SK-N-MC (cell line): ENCODE measurements around the gene MMP24OS.

Experiments used
- EZH2 ChIP-seq: fragments of 200-600 bp; sonication (generic); IDR thresholded peaks from one replicate; pipeline ENCODE4 v1.6.1; 2017; ENCODE audit warnings: antibody characterized with exemption
- FOXP2 ChIP-seq: optimal IDR thresholded peaks from 2 replicates; pipeline ENCODE3; 2011; ENCODE audit warnings: mild to moderate bottlenecking, moderate library complexity; ENCODE audit not compliant: insufficient read depth; ENCODE audit errors: extremely low read length, control extremely low read depth
- POLR2AphosphoS5 ChIP-seq: IDR thresholded peaks from 2 replicates; pipeline ENCODE4 v1.6.1; 2012; ENCODE audit warnings: mild to moderate bottlenecking, low read depth, low read length, borderline replicate concordance

GRCh38 chr20:35243986-35244385 lies 33.9 kb downstream of the MMP24OS start:
- TF ChIP-seq EZH2 (no peak), POLR2AphosphoS5 (no peak), FOXP2 (no peak)
